NCI-H345 treated with DMSO at 0.1 percent for 48 hours (cell line): Measurements from ENCODE around the gene ZNF668.

Source experiments
- DNase-seq: peaks from one replicate; lab custom pipeline; 2025; ENCODE audit not compliant: unreplicated experiment; lab: John Stamatoyannopoulos, UW

The ZNF668 gene

DNA sequence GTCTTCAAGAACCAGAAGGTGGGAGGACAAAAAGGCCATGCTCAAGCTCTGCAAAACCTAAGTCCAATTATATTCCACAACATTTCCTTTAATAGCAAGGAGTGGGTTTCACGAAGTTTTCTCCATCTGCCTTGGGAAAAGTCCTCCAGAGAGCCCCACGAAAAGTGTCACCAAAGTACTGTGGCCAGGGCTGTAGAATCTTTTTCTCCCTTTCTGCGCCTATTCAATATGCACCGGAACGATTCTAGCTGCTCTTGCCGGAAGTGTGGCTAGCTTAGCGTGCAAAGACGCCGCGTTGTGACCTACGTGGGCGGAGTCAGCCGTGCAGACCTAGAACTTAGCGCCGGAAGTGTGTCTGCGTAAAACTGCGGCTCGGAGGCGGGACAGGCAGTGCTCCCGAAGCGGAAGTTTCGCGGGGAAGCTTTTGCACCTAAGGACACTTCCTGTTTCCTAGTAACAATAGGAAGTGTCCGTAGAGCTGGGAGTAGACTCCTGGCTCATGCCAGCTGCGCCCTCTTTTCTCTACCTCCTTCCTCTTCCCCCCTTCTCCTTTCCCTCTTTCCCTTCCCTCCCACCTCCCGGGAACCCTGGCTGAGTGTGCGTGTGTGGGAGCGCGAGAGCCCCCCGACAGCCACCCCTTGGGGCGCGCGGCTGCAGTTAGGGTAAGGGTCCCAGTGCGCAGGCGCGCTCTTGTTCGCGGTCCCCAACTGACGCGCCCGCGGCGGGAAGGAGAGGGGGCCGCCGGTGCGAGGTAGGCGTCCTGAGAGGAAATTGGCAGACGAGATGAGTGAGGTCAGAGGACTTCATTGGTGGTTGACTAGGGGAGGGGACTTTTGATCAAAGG lies at the start of gene ZNF668, which contains the start of gene ZNF646:
TSS of gene ZNF668 (minus strand) at position 271 of the 844 bp plus-strand sequence. CDS start 9,781 bp downstream, outside the sequence.
TSS of gene ZNF646 (plus strand) at position 453 of the 844 bp plus-strand sequence. CDS start 1,903 bp downstream, outside the sequence.
- peak; percentile 100 for DNase-seq

GRCh38 chr16:31120129-31120528 lies 46.1 kb upstream of the ZNF668 start:
- no peak for DNase-seq

DNA sequence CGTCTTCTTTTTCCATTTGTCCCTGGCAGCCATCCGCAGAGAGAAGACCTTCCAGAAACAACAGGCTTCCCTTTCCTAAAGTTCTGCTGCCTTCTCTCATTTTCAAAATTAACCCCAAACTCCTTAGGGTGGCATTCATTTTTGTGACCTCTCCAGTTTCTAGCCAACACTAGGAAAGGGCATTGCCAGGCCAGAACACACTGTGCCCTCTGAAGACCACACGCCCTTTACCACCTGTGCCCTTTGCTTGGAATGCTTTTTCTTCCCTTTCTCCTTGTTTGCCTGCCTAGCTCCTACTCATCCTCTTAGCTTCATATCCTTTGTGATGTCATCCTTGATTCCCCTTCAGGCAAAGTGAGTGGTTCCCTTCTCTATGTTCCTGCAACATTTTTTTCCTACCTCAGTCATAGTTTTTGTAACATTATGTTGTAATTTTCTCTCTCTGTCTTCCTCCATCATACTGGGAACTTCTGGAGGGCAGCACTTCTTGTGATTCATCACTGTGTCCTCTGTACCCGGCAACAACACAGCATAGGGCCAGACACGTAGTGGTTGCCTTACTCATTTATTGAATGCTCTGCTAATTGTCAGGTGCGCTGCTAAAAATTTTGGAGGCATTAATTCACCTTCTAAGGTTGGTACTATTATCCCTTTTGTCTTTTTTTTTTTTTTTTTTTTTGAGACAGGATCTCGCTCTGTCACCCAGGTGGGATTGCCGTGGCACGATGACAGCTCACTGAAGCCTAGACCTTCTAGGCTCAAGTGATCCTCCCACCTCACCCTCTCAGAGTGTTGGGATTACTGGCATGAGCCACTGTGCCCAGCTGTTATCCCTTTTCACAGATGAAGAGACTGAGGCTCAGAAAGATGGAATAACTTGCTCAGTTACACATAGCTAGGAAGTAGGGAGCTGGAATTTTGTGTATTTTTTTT lies 44.4 kb upstream of the ZNF668 start:
- DNase-seq: no peak

DNA sequence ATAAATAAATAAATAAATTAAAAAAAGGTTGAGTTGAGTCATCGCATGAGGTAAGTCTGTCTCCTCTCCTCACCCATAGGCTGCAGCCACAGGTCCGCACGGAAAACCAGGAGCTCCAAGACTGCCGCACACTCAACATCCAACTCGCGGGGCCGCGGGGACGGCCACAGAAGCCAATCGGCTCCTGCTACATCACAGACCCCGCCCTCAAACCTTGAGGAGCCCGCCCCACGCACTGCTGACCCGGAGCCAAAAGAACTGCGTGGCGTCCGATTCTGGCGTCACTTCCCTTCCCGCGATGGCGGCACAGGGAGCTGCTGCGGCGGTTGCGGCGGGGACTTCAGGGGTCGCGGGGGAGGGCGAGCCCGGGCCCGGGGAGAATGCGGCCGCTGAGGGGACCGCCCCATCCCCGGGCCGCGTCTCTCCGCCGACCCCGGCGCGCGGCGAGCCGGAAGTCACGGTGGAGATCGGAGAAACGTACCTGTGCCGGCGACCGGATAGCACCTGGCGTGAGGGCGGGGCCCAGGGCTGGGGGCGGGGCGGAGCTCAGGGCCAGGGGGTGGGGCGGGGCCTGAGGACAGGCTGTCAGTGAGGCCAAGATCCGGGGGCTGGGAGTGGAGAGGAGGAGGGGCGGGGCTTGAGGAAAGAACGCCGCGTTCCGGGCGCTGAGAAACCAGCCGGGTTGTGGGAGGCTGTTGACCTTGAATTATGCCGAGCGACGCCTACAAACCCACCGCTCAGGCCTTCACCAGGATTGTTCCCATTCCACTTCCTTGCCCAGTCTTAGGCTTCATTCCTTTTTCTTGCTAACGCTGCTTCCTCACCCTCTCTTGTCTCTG lies 43.6 kb upstream of the ZNF668 start, which contains the start of gene KAT8:
TSS of gene KAT8 (plus strand) at position 281 of the 839 bp plus-strand sequence. CDS start at position 299, 18 bp downstream.
- DNase-seq: peak; percentile 97

GRCh38 chr16:31114468-31114867 lies 40.4 kb upstream of the ZNF668 start:
- DNase-seq: no peak

GRCh38 chr16:31113121-31114120 lies 39.4 kb upstream of the ZNF668 start:
- no peak for DNase-seq

DNA sequence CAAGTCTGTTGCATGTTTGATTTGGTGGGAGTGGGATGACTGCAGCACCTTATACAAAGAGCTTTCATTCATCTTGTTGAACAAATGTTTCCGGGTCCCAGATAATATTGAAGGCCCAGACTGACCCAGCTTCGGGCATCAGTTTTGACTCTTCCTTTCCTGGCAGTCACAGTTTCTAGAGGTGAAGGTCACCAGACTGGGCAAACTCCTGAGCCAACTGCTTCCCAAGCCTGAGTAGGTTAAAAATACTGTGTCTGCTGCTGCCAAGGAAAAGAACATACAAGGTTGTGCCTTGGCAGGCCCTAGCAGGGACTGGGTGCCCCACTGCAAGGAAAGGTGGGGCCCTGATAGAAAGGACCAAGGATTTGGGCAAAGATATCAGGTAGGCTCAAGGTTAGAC lies 38.7 kb upstream of the ZNF668 start:
- no peak for DNase-seq

DNA sequence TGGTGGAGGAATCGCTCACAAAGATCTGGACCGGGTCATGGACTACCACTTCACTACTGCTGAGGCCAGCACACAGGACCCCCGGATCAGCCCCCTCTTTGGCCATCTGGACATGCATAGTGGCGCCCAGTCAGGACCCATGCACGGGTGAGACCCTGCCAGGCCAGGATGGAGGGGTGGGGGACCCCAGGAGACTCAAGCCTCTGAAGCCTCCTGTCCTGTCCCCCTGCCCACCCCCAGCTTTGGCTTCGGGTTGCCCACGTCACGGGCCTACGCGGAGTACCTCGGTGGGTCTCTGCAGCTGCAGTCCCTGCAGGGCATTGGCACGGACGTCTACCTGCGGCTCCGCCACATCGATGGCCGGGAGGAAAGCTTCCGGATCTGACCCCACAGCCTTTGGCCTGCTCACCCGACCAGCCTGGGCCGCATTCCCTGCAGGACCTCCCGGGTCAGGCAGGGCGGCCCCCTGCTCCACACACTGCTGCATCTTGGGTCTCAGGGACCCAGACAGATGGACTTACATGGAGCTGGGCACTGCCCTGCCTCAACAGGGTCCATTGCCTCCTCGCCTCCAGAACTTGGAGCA lies 37.9 kb upstream of the ZNF668 start:
- DNase-seq: no peak

DNA sequence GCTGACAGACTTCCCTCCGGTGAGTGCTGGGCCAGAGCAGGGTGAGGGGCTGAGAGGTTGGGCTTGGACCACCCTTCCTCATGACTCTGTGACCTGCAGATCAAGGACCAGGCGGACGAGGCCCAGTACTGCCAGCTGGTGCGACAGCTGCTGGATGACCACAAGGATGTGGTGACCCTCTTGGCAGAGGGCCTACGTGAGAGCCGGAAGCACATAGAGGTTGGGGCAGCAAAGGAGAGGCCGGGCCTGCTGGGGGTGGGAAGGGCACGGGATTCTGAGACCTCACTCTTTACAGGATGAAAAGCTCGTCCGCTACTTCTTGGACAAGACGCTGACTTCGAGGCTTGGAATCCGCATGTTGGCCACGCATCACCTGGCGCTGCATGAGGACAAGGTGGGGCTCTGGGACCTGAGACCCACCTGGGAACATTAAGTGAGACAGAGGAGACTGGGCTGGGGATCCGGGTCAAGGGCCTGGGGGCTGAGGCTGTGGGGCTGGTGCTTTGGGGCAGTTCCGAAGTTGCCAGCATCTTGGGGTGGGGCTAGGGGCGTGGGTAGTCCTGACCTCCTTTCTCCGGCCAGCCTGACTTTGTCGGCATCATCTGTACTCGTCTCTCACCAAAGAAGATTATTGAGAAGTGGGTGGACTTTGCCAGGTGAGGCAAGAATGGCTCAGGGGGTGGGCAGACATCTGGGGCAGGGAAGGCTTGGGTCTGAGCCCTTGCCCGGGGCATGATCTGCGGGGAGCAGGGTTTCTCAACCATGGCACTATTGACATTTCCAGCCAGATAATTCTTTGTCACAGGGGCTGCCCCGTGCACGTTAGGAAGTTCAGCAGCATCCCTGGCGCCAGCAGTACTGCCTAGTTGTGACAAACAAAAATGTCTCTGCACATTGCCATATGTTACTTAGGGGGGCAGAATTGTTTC lies 36.3 kb upstream of the ZNF668 start:
- DNase-seq: no peak

GRCh38 chr16:31109622-31110021 lies 35.6 kb upstream of the ZNF668 start:
- DNase-seq: no peak

DNA sequence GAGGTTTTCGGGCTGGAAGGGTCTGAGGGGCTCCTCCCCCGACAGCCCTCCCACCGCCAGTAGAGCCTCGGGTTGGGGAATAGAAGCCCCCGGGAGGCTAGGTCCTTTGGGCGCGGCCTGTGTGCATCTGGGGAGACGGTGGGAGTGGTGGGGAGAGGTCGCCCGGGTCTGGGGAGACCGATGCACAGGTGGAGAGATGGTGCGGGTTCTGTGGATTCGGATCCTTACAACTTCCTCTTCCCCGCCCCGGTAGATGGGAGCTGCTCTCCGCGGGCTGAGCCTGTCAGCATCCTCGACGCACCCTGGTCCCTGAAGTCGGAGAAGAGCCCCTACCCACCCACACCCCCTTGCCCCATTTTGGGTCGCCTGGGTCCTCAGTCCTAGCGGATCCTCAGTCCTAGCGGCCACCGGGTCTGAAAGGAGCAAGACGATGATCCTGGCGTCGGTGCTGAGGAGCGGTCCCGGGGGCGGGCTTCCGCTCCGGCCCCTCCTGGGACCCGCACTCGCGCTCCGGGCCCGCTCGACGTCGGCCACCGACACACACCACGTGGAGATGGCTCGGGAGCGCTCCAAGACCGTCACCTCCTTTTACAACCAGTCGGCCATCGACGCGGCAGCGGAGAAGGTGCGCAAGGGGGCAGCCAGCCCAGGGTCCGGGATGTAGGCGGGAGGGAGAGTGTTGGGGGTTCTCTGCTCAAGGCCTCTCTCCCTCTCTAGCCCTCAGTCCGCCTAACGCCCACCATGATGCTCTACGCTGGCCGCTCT lies 34.9 kb upstream of the ZNF668 start:
- DNase-seq: no peak

DNA sequence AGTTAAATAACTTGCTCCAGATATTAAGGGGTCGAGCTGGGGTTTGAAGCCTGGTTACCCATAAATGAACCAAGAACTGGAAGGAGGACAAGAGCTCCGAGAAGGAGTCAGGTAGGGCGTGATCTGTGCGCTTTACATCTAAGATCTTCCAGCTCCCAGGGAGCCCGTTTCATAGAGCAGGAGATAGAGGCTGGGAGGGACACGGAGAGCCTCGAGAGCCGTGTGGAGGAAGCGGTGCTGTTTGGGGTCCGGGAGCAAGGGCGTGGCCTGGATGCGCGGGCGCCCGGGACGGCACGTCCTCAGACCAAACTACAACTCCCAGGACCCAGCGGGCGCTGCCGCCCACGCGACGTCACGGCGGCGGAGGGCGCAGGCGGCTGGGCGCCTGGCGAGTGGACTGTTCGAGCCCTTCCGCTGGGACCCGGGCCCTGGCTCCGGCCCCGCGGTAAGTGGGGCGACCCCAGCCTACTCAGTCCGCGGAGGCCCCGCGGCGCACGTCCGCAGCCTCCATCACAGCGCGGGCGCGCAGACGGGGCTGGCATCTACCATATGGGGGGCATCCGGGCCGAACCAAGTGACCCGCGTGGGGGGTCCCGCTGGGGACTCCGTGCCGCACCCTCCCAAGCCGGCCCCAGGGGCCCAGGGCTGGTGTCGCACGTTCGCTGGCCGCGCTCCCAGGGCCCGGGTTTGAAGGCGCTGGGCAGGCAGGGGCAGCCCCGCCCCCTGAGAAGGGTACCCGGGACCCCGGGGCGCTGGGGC lies 34.2 kb upstream of the ZNF668 start, which contains the start of gene BCKDK:
TSS of gene BCKDK (plus strand) at position 352 of the 759 bp plus-strand sequence. CDS start 838 bp downstream, outside the sequence.
- peak; percentile 74 for DNase-seq

DNA sequence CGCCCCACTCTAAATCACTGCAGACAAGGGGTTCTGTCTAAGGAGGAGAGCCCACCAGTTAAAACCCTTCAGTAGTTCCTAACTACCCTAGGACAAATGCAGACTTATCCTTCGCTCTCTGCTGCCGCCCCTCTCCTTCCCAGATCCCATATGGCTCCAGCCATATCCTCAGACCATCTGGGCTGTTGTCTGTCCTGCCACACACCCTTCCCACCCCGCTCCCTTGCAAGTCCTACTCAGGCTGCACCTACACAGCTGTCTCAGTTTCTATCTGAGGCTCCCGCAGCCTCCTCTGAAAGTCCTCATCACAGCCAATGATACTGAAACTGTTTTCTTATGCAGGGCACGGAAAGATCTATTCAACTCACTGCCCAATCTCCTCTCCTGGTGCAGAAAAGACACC lies 33.4 kb upstream of the ZNF668 start:
- no peak for DNase-seq

GRCh38 chr16:31106509-31107464 lies 32.7 kb upstream of the ZNF668 start:
- no peak for DNase-seq

DNA sequence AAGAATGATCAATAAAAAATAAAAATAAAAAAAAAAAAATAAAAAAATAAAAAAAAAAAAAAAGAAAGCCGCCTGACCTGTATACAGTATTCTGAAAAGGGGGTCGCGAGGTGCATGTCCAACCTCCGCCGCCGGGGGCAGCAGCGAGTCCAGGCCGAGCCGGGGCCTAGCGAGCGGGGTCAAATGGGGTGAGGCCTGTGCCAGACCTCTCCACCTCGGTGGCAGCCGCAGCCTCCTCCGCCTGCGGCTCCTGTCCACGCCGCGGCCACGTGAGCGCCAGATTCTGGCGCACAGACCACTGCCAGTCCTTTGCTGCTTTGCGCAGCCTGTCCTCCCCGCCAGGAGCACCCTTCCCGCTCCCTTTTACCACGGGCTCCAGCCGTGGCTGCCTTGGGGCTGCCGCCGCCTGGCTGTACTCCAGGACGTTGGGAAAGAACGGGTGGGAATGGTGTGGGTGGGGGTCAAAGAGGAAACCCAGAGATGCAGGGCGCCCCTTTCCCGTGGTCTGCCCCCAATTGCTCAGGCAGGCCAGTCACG lies 31.7 kb upstream of the ZNF668 start:
- DNase-seq: peak; percentile 23
